Mucosa of descending colon (tissue), 3 donors: ENCODE data around the gene MCC. TPM values are rescaled to one million over a fixed set of nuclear protein-coding genes. Genes with fewer than 3 reads are reported as not detected.
"Not testable (repeated sequence)": the region's sequence is repeated elsewhere in the genome, so short reads cannot be mapped to it uniquely, and the experiment has no call there.

ENCODE experiments used
- ATAC-seq: fragments of 200-7000 bp; cut with Tn5 transposase; one replicate; pipeline ENCODE4 v1.9.1; 2020; ENCODE audit warnings: mild to moderate bottlenecking, moderate library complexity
- DNase-seq, 3 donors: peaks; one replicate each; pipeline ENCODE4 v3.0.0-alpha.2; 2020
- H3K36me3 ChIP-seq: fragments of 200-600 bp; one replicate; pipeline ENCODE4 v1.8.0; 2021; ENCODE audit warnings: low read depth, mild to moderate bottlenecking
- H3K4me1 ChIP-seq: fragments of 200-600 bp; one replicate; pipeline ENCODE4 v1.8.0; 2021; ENCODE audit warnings: low read depth, mild to moderate bottlenecking
- H3K4me3 ChIP-seq: fragments of 200-600 bp; one replicate; pipeline ENCODE4 v1.8.0; 2021; ENCODE audit warnings: mild to moderate bottlenecking
- H3K9me3 ChIP-seq: fragments of 200-600 bp; one replicate; pipeline ENCODE4 v1.8.0; 2021; ENCODE audit warnings: mild to moderate bottlenecking
- CTCF ChIP-seq: fragments of 200-600 bp; IDR thresholded peaks from one replicate; pipeline ENCODE4 v1.8.0; 2022; ENCODE audit warnings: antibody characterized with exemption, mild to moderate bottlenecking
- intact Hi-C, 2 donors: fragments of 100-400 bp; cut with DNase I in 1 of 2; cut with micrococcal nuclease in 1 of 2; formaldehyde crosslinking; loops; one replicate each; pipeline versions ENCODE4 v1.11.0 to v1.11.1; 2022; cut with DNase I, micrococcal nuclease
- total RNA-seq, 3 donors: library from RNA; stranded (reverse); fragmentation: NEBNext Ultra II Directional in 2 of 3; extraction: Animal tissue kit (Norgen Biotek cat#: 25700) in 2 of 3; gene quantifications; one replicate each; pipeline versions ENCODE4 v1.2.1 to v1.2.4, GENCODE V29; 2021 to 2023
- donor health status: DM: no; HTN: no; CAD: no; lungs with moderate emphysema.
- donor health status: DM: no; HTN: no; CAD: no.
- donor health status: DM: no; HTN: yes; CAD: no.

MCC gene
- total RNA-seq, 3 donors from 2014 or later: 1.5 to 7.4 (median 4.4) TPM

GRCh38 chr5:113421693-113422092 lies 66.6 kb downstream of the MCC start:
- ATAC-seq: no peak
- DNase-seq: no peak
- intact Hi-C loops: no loop called here
- Histone ChIP-seq H3K36me3 (no peaks in the 10 kb centered on the region), H3K4me1 (no peaks in the 10 kb centered on the region), H3K9me3 (no peaks in the 10 kb centered on the region), H3K4me3 (no peak overlapping the region)
- TF ChIP-seq CTCF: no peak

GRCh38 chr5:113405530-113405929 lies 82.7 kb downstream of the MCC start:
- no peaks in the 10 kb centered on the region for H3K36me3 ChIP-seq
- no peak overlapping the region for H3K4me3 ChIP-seq
- H3K4me1 ChIP-seq: no peaks in the 10 kb centered on the region
- no peak for ATAC-seq
- no peak for DNase-seq
- intact Hi-C loops: no loop called here
- H3K9me3 ChIP-seq: no peaks in the 10 kb centered on the region
- TF ChIP-seq CTCF: no peak

GRCh38 chr5:113404269-113404668 lies 84.0 kb downstream of the MCC start:
- intact Hi-C loops: no loop called here
- no peak for ATAC-seq
- Histone ChIP-seq H3K9me3 (no peaks in the 10 kb centered on the region), H3K4me3 (no peak overlapping the region), H3K4me1 (no peaks in the 10 kb centered on the region), H3K36me3 (no peaks in the 10 kb centered on the region)
- DNase-seq: no peak
- TF ChIP-seq CTCF: no peak

- H3K36me3 ChIP-seq, H3K4me3 ChIP-seq, H3K4me1 ChIP-seq, H3K9me3 ChIP-seq, DNase-seq, intact Hi-C loops, ATAC-seq: not testable (repeated sequence)
Observed at GRCh38 chr5:113397986-113398385, 90.3 kb downstream of the MCC start.

- no peak overlapping the region for H3K4me3 ChIP-seq
- ATAC-seq (no peak), DNase-seq (no peak)
- no peaks in the 10 kb centered on the region for H3K9me3 ChIP-seq
- no peaks in the 10 kb centered on the region for H3K36me3 ChIP-seq
- intact Hi-C loops: no loop called here
- no peaks in the 10 kb centered on the region for H3K4me1 ChIP-seq
- TF ChIP-seq CTCF: no peak
Observed at GRCh38 chr5:113397046-113397445, 91.2 kb downstream of the MCC start.

- Histone ChIP-seq H3K4me3 (no peak overlapping the region), H3K36me3 (no peaks in the 10 kb centered on the region), H3K4me1 (no peaks in the 10 kb centered on the region), H3K9me3 (no peaks in the 10 kb centered on the region)
- intact Hi-C loops: no loop called here
- TF ChIP-seq CTCF: no peak
- ATAC-seq (no peak), DNase-seq (no peak)
Observed at GRCh38 chr5:113394658-113395057, 93.6 kb downstream of the MCC start.
